Measurements from ENCODE around the gene MCC.

DNA sequence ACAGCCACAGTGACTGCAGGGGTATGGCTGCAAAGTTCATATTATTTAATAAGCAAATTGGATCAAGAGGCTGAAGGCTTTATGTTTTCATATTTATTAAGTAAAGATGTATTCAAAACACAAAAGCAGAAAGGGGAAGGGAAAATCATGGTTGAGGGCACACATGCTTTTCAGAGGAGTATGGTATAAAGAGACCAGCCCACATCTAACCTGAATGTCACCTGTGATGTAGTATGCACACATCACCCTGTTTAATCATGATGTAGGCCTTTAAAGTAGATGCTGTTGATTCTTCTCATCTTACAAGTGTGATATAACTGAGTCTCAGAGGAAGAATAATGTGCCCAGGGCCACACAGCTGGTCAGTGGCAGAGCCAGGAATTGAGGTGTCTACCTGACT is 299.8 kb downstream of the MCC start:
- TF ChIP-seq, protein P1, sequence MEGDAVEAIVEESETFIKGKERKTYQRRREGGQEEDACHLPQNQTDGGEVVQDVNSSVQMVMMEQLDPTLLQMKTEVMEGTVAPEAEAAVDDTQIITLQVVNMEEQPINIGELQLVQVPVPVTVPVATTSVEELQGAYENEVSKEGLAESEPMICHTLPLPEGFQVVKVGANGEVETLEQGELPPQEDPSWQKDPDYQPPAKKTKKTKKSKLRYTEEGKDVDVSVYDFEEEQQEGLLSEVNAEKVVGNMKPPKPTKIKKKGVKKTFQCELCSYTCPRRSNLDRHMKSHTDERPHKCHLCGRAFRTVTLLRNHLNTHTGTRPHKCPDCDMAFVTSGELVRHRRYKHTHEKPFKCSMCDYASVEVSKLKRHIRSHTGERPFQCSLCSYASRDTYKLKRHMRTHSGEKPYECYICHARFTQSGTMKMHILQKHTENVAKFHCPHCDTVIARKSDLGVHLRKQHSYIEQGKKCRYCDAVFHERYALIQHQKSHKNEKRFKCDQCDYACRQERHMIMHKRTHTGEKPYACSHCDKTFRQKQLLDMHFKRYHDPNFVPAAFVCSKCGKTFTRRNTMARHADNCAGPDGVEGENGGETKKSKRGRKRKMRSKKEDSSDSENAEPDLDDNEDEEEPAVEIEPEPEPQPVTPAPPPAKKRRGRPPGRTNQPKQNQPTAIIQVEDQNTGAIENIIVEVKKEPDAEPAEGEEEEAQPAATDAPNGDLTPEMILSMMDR (conservative IDR thresholded peaks at IDR 0.05; ENCODE audit: low read depth, low read length): no peak
- no peak for TF ChIP-seq EZH2 (IDR thresholded peaks at IDR 0.05; ENCODE audit: borderline replicate concordance, low read depth, low read length, poor library complexity, severe bottlenecking)

Data from A673 (cell line).